Osteocyte (in vitro differentiated cells): ENCODE measurements around the gene ITPR1. TPM values are rescaled to one million over a fixed set of nuclear protein-coding genes. Genes with fewer than 3 reads are reported as not detected.

Experiments used
- DNase-seq: peaks from one replicate; pipeline ENCODE4 v3.0.0; 2021; ENCODE audit warnings: mixed read lengths; ENCODE audit not compliant: unreplicated experiment; ENCODE audit errors: extremely low spot score
- H3K27ac Mint-ChIP-seq: one replicate; pipeline ENCODE4 v1.8.0; 2021; ENCODE audit warnings: mild to moderate bottlenecking, mixed read lengths; ENCODE audit not compliant: unreplicated experiment
- H3K27me3 Mint-ChIP-seq: one replicate; pipeline ENCODE4 v1.8.0; 2021; ENCODE audit warnings: mixed read lengths; ENCODE audit not compliant: unreplicated experiment
- H3K36me3 Mint-ChIP-seq: one replicate; pipeline ENCODE4 v1.8.0; 2021; ENCODE audit warnings: mixed read lengths; ENCODE audit not compliant: unreplicated experiment
- H3K4me1 Mint-ChIP-seq: one replicate; pipeline ENCODE4 v1.8.0; 2021; ENCODE audit warnings: mixed read lengths; ENCODE audit not compliant: unreplicated experiment
- H3K4me3 Mint-ChIP-seq: one replicate; pipeline ENCODE4 v1.8.0; 2021; ENCODE audit warnings: mild to moderate bottlenecking, moderate library complexity, mixed read lengths; ENCODE audit not compliant: unreplicated experiment
- H3K9me3 Mint-ChIP-seq: one replicate; pipeline ENCODE4 v1.8.0; 2021; ENCODE audit warnings: mixed read lengths; ENCODE audit not compliant: unreplicated experiment
- total RNA-seq: library from RNA; stranded (reverse); gene quantifications from 2 replicates; pipeline ENCODE4 v1.2.1, GENCODE V29; 2021
- TF ChIP-seq, protein P1 (sequence below): fragments of 200-600 bp; sonication (generic); IDR thresholded peaks from 2 replicates; pipeline ENCODE4 v1.5.0; 2021; ENCODE audit warnings: antibody characterized with exemption, mild to moderate bottlenecking, moderate library complexity

ITPR1 gene
- total RNA-seq, 1 donor from 2014 or later: 34.3 TPM

DNA sequence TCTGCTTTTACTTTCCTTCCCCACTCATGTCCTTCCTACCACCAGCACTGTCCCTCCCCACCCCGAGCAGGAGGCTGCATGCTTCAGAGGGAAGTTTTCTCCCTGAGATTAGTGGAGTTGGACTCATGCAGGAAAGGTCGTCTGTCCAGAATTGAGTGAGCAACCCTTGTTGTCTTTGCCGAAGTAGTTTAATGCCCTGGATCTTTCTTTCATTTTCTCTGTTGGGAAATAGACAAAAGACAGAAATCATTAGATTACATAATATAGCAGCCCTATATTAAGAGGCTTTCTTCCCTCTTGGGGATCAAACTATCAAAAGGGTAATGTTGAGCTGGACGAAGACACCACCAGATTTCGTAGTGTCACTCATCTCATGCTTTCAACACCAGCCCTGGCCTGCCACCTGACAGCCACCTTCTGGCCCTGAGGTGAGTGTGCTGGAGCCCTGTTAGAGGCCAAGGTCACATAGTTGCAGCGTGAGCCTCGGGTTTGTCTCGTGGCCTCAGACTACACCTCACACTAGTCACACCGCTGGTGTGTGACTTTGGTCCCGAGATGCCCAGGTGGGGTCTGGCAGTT is 231.0 kb downstream of the ITPR1 start:
- Mint-ChIP-seq H3K27ac (no peak overlapping the region), H3K4me3 (no peak overlapping the region), H3K36me3 (peaks cover 3% of the 10 kb centered on the region), H3K27me3 (no peaks in the 10 kb centered on the region), H3K9me3 (no peaks in the 10 kb centered on the region), H3K4me1 (peaks cover 45% of the 10 kb centered on the region)
- no peak for DNase-seq
- TF ChIP-seq, protein P1, sequence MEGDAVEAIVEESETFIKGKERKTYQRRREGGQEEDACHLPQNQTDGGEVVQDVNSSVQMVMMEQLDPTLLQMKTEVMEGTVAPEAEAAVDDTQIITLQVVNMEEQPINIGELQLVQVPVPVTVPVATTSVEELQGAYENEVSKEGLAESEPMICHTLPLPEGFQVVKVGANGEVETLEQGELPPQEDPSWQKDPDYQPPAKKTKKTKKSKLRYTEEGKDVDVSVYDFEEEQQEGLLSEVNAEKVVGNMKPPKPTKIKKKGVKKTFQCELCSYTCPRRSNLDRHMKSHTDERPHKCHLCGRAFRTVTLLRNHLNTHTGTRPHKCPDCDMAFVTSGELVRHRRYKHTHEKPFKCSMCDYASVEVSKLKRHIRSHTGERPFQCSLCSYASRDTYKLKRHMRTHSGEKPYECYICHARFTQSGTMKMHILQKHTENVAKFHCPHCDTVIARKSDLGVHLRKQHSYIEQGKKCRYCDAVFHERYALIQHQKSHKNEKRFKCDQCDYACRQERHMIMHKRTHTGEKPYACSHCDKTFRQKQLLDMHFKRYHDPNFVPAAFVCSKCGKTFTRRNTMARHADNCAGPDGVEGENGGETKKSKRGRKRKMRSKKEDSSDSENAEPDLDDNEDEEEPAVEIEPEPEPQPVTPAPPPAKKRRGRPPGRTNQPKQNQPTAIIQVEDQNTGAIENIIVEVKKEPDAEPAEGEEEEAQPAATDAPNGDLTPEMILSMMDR: no peak

- DNase-seq: no peak
- Mint-ChIP-seq H3K9me3 (no peaks in the 10 kb centered on the region), H3K27me3 (peaks cover 2% of the 10 kb centered on the region), H3K4me3 (no peak overlapping the region), H3K4me1 (peaks cover 30% of the 10 kb centered on the region), H3K27ac (no peak overlapping the region), H3K36me3 (peaks cover 4% of the 10 kb centered on the region)
- TF ChIP-seq, protein P1: no peak
Measured at GRCh38 chr3:4726549-4726948, 233.4 kb downstream of the ITPR1 start.

DNA sequence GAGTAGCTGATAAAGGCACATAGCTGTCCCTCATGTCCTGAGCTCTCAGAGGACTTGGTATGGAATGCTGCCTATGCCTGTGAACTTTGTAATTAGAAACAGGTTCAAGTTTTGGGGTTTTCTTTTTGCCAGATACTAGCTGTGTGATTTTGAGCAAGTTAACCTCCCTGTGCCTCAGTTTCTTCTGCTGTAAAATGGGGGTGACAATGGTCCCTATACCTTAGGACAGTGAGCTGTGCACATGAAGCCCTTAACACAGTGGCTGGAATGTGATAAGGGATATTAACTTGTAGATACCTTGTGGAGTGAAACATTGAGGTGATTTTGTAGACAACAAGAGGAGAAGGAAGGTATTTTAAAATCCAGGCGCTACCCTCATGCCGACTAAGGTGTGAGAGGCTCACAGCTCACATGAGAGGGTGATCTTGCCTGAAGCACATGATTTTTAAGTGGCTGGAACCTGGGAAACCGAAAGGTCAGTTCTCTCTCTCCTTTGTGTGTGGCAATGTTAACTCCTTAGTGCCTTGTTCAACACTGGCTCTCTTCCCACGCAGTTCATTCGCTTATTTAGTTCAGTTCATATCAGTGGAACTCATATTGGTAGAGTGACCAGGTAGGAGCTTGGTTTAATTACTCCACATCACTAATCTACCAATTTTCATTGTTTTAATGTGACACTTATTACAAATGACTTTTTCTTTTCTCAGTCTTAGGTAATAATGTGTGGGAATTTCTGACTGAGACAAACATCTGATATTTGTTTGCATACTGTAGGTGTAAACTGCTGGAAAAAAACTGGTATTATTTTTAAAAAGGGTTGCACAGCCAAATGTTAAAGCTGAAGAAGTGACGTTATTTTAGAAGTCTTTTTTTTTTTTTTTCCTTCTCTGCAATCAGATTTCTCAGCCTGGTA is 236.2 kb downstream of the ITPR1 start:
- Mint-ChIP-seq H3K9me3 (no peaks in the 10 kb centered on the region), H3K27ac (no peak overlapping the region), H3K4me3 (no peak overlapping the region), H3K27me3 (peaks cover 12% of the 10 kb centered on the region), H3K36me3 (peaks cover 4% of the 10 kb centered on the region), H3K4me1 (peaks cover 10% of the 10 kb centered on the region)
- no peak for DNase-seq
- TF ChIP-seq, protein P1: no peak

- H3K36me3 Mint-ChIP-seq: peaks cover 4% of the 10 kb centered on the region
- peaks cover 24% of the 10 kb centered on the region for H3K4me1 Mint-ChIP-seq
- no peaks in the 10 kb centered on the region for H3K9me3 Mint-ChIP-seq
- no peak for DNase-seq
- peaks cover 12% of the 10 kb centered on the region for H3K27me3 Mint-ChIP-seq
- no peak overlapping the region for H3K27ac Mint-ChIP-seq
- TF ChIP-seq, protein P1: no peak
- no peak overlapping the region for H3K4me3 Mint-ChIP-seq
Measured at GRCh38 chr3:4730719-4731118, 237.6 kb downstream of the ITPR1 start.

GRCh38 chr3:4731543-4732111 is 238.5 kb downstream of the ITPR1 start:
- Mint-ChIP-seq H3K27me3 (peaks cover 12% of the 10 kb centered on the region), H3K4me1 (peaks cover 30% of the 10 kb centered on the region), H3K36me3 (peaks cover 4% of the 10 kb centered on the region), H3K9me3 (no peaks in the 10 kb centered on the region), H3K27ac (no peak overlapping the region), H3K4me3 (no peak overlapping the region)
- no peak for DNase-seq
- TF ChIP-seq, protein P1: no peak
